ENCODE data around the gene MRC2.
A peak's percentile ranks its signal among the peaks of the same experiment; 100 is the strongest.

MRC2 gene

GRCh38 chr17:62708587-62708986 is 81.1 kb downstream of the MRC2 start:
- no peak for DNase-seq
- Mint-ChIP-seq H3K4me3 (no peak overlapping the region), H3K27me3 (ENCODE audit: low read depth, poor library complexity) (peaks cover 28% of the 10 kb centered on the region), H3K27ac (no peak overlapping the region), H3K9me3 (peaks cover 31% of the 10 kb centered on the region), H3K36me3 (ENCODE audit: low read depth) (peaks cover 5% of the 10 kb centered on the region), H3K4me1 (peaks cover 62% of the 10 kb centered on the region)
- TF ChIP-seq, protein P1, sequence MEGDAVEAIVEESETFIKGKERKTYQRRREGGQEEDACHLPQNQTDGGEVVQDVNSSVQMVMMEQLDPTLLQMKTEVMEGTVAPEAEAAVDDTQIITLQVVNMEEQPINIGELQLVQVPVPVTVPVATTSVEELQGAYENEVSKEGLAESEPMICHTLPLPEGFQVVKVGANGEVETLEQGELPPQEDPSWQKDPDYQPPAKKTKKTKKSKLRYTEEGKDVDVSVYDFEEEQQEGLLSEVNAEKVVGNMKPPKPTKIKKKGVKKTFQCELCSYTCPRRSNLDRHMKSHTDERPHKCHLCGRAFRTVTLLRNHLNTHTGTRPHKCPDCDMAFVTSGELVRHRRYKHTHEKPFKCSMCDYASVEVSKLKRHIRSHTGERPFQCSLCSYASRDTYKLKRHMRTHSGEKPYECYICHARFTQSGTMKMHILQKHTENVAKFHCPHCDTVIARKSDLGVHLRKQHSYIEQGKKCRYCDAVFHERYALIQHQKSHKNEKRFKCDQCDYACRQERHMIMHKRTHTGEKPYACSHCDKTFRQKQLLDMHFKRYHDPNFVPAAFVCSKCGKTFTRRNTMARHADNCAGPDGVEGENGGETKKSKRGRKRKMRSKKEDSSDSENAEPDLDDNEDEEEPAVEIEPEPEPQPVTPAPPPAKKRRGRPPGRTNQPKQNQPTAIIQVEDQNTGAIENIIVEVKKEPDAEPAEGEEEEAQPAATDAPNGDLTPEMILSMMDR (IDR thresholded peaks at IDR 0.05), result no peak

DNA sequence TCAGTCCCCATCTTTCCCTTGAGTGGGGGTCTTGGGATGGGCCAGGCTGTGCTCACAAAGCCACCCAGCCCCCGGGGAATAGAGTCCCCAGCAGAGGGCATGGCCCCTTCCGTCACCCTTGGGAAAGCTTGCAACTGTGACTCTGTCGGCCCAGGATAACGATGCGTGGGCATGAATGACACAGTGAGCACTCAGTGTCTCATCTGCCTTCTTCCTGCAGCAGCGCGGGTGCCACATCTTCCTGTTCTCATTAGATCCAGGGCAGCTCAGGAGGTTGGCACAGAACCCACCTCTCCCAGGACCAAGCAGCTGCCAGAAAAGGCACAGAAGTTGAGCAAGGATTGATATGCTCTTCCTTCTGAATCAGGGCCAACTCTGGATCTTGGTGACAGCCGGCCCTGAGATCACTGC is 84.7 kb downstream of the MRC2 start:
- H3K27me3 Mint-ChIP-seq (ENCODE audit: low read depth, poor library complexity), result peaks cover 11% of the 10 kb centered on the region
- peaks cover 5% of the 10 kb centered on the region for H3K36me3 Mint-ChIP-seq (ENCODE audit: low read depth)
- H3K4me3 Mint-ChIP-seq, result no peak overlapping the region
- DNase-seq, result no peak
- H3K4me1 Mint-ChIP-seq, result peaks cover 64% of the 10 kb centered on the region
- H3K27ac Mint-ChIP-seq, result no peak overlapping the region
- H3K9me3 Mint-ChIP-seq, result peaks cover 25% of the 10 kb centered on the region
- TF ChIP-seq, protein P1 (IDR thresholded peaks at IDR 0.05), result no peak

GRCh38 chr17:62713086-62713881 is 85.8 kb downstream of the MRC2 start:
- peak; percentile 63 for DNase-seq
- peaks cover 8% of the 10 kb centered on the region for H3K27me3 Mint-ChIP-seq (ENCODE audit: low read depth, poor library complexity)

GRCh38 chr17:62714016-62714777 is 86.7 kb downstream of the MRC2 start:
- Mint-ChIP-seq H3K4me3 (no peak overlapping the region), H3K9me3 (peaks cover 16% of the 10 kb centered on the region), H3K27ac (peak overlapping the region; percentile 70), H3K27me3 (ENCODE audit: low read depth, poor library complexity) (peaks cover 8% of the 10 kb centered on the region), H3K36me3 (ENCODE audit: low read depth) (no peaks in the 10 kb centered on the region), H3K4me1 (peaks cover 75% of the 10 kb centered on the region)
- DNase-seq, result no peak
- TF ChIP-seq, protein P1 (IDR thresholded peaks at IDR 0.05), result no peak

More at GRCh38 chr17:62713086-62713881, 85.8 kb downstream of the MRC2 start:
- peaks cover 68% of the 10 kb centered on the region for H3K4me1 Mint-ChIP-seq
- TF ChIP-seq, protein P1 (IDR thresholded peaks at IDR 0.05), result no peak
- H3K9me3 Mint-ChIP-seq, result peaks cover 19% of the 10 kb centered on the region
- peak overlapping the region; percentile 70 for H3K27ac Mint-ChIP-seq
- peak overlapping the region; percentile 58 for H3K4me3 Mint-ChIP-seq
- H3K36me3 Mint-ChIP-seq (ENCODE audit: low read depth), result no peaks in the 10 kb centered on the region

DNA sequence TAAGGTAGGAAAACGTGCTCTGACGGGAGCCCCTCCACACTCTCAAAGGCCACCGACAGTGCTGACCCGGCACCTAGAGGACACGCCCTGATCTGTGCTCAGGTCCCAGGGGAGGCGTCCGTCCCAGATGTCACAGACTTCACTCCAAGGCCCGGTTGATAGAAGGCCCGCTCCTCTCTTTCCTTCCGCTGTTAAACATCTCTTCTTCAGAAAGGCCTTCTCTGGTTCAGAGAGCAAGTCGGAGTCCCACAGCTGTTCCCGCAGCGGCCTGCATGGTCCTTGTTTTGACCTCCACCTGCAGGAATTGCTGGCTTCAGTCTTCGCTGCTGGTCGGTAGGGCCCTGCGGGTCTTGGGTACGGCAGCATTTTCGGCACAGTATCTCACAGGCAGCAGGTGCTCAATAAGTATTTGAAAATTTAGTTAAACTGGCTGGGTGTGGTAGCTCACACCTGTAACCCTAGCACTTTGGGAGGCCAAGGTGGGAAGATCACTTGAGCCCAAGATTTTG is 88.5 kb downstream of the MRC2 start:
- Mint-ChIP-seq H3K36me3 (ENCODE audit: low read depth) (peaks cover 9% of the 10 kb centered on the region), H3K9me3 (peaks cover 21% of the 10 kb centered on the region), H3K4me1 (peaks cover 66% of the 10 kb centered on the region), H3K4me3 (no peak overlapping the region), H3K27me3 (ENCODE audit: low read depth, poor library complexity) (peaks cover 10% of the 10 kb centered on the region), H3K27ac (peak overlapping the region; percentile 20)
- DNase-seq, result no peak
- TF ChIP-seq, protein P1 (IDR thresholded peaks at IDR 0.05), result no peak

Measured in nephron progenitor cell (in vitro differentiated cells).